Measurements from ENCODE around the gene SRXN1.

SRXN1 gene

GRCh38 chr20:664151-664550 is 11.2 kb upstream of the SRXN1 start:
- H3K4me3 ChIP-seq (replicated peaks; ENCODE audit: low read depth, low read length): no peak overlapping the region
- no peak for TF ChIP-seq CTCF (IDR thresholded peaks at IDR 0.05; ENCODE audit: low read length, missing control alignments)
- DNase-seq (ENCODE audit: low read depth): no peak

- no peak for TF ChIP-seq CTCF (IDR thresholded peaks at IDR 0.05; ENCODE audit: low read length, missing control alignments)
- peak; percentile 29 for DNase-seq (ENCODE audit: low read depth)
- no peak overlapping the region for H3K4me3 ChIP-seq (replicated peaks; ENCODE audit: low read depth, low read length)
Observed at GRCh38 chr20:663315-664090, 10.5 kb upstream of the SRXN1 start.

- no peak for TF ChIP-seq CTCF (IDR thresholded peaks at IDR 0.05; ENCODE audit: low read length, missing control alignments)
- DNase-seq (ENCODE audit: low read depth): no peak
- no peak overlapping the region for H3K4me3 ChIP-seq (replicated peaks; ENCODE audit: low read depth, low read length)
Observed at GRCh38 chr20:662277-663192, 9.5 kb upstream of the SRXN1 start.

GRCh38 chr20:661474-662270 is 8.7 kb upstream of the SRXN1 start:
- DNase-seq (ENCODE audit: low read depth): no peak
- no peak for TF ChIP-seq CTCF (IDR thresholded peaks at IDR 0.05; ENCODE audit: low read length, missing control alignments)
- no peak overlapping the region for H3K4me3 ChIP-seq (replicated peaks; ENCODE audit: low read depth, low read length)

DNA sequence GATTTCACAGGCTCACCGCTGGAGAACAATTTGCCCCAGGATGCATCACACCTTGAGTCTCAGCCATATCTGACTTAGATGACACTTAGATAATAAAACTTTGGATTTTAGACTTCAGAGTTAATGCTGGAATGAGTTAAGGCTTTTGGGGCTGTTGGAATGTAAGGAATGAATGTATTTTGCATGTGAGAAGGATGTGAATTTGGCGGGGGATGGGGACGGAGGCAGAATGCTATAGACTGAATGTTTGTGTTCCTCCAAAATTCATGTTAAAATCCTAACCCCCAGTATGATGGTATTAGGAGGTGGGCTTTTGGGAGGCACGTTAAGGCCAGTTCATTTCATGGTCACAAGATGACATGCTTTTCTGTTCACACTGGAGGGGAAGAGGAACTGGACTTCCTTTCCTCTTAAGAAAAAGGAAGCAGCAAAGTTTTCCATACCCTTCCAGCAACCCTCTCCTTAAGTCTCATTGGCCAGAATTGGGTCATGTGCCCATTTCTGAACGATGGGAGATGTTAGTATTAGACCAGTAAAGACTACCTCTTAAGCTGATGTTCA is 5.8 kb upstream of the SRXN1 start:
- DNase-seq (ENCODE audit: low read depth): no peak
- no peak for TF ChIP-seq CTCF (IDR thresholded peaks at IDR 0.05; ENCODE audit: low read length, missing control alignments)
- H3K4me3 ChIP-seq (replicated peaks; ENCODE audit: low read depth, low read length): no peak overlapping the region

DNA sequence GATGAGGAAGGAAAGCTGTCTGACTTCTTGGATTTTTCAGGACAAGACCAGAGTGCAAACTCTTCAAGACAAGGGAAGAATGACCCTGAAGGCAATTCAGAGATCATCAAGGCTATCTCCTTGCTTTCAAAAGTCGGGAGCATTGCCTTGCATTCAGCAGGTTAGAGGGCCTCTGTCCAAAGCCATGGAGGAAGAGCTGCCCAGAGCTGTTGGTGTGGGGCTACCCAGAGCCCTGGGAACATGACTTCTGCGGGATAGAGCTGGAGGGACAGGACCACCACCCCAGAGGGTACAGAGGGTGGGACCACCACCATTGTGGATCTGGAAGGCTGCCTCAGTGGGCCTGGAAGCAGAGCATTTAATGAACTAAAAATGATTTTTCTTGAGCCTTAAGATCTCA is 5.2 kb upstream of the SRXN1 start:
- no peak for DNase-seq (ENCODE audit: low read depth)
- no peak overlapping the region for H3K4me3 ChIP-seq (replicated peaks; ENCODE audit: low read depth, low read length)
- no peak for TF ChIP-seq CTCF (IDR thresholded peaks at IDR 0.05; ENCODE audit: low read length, missing control alignments)

Data from fibroblast of pulmonary artery (primary cell).